ENCODE results near the gene GALK2.
A peak's percentile ranks its signal among the peaks of the same experiment; 100 is the strongest.

GALK2 gene

GRCh38 chr15:49169880-49170597 is at the start of gene GALK2:
GALK2 (plus strand) TSS chr15:49170247; CDS start chr15:49170323, 76 bp downstream.
- no peaks in the 10 kb centered on the region for H3K9me3 ChIP-seq (ENCODE audit: control insufficient read depth in 5 of 5, low read length in 5 of 5)
- H3K9ac ChIP-seq (ENCODE audit: low read length in 5 of 5): peak within 1 kb of the TSS; percentile 75 to 96 (median 86)
- peak within 1 kb of the TSS; percentile 86 to 94 (median 92) for H3K4me3 ChIP-seq (ENCODE audit: low read depth in 1 of 5, low read length in 5 of 5)
- H3K27ac ChIP-seq (ENCODE audit: low read depth, low read length): peak within 1 kb of the TSS; percentile 77
- no peaks in the 10 kb centered on the region for H3K27me3 ChIP-seq (ENCODE audit: control insufficient read depth in 5 of 5, insufficient read depth in 4 of 5, low read length in 5 of 5)
- peaks cover 0 to 21% (median 19%) of the 10 kb centered on the region in 5 donors for H3K4me1 ChIP-seq (ENCODE audit: control insufficient read depth in 5 of 5, insufficient read depth in 5 of 5, low read length in 5 of 5)
- no peaks in the 10 kb centered on the region for H3K36me3 ChIP-seq (ENCODE audit: control insufficient read depth in 5 of 5, insufficient read depth in 5 of 5, low read length in 5 of 5)

GRCh38 chr15:49120832-49121231 is 49.2 kb upstream of the GALK2 start:
- no peak overlapping the region for H3K9ac ChIP-seq (ENCODE audit: low read length in 5 of 5)
- no peak overlapping the region for H3K4me3 ChIP-seq (ENCODE audit: low read depth in 1 of 5, low read length in 5 of 5)
- H3K36me3 ChIP-seq (ENCODE audit: control insufficient read depth in 5 of 5, insufficient read depth in 5 of 5, low read length in 5 of 5): peaks cover 0 to 16% (median 0%) of the 10 kb centered on the region in 5 donors
- H3K4me1 ChIP-seq (ENCODE audit: control insufficient read depth in 5 of 5, insufficient read depth in 5 of 5, low read length in 5 of 5): no peaks in the 10 kb centered on the region
- no peaks in the 10 kb centered on the region for H3K9me3 ChIP-seq (ENCODE audit: control insufficient read depth in 5 of 5, low read length in 5 of 5)
- no peak overlapping the region for H3K27ac ChIP-seq (ENCODE audit: low read depth, low read length)
- no peaks in the 10 kb centered on the region for H3K27me3 ChIP-seq (ENCODE audit: control insufficient read depth in 5 of 5, insufficient read depth in 4 of 5, low read length in 5 of 5)

GRCh38 chr15:49121901-49122300 is 48.1 kb upstream of the GALK2 start:
- no peaks in the 10 kb centered on the region for H3K9me3 ChIP-seq (ENCODE audit: control insufficient read depth in 5 of 5, low read length in 5 of 5)
- peaks cover 2 to 16% (median 5%) of the 10 kb centered on the region in 5 donors for H3K36me3 ChIP-seq (ENCODE audit: control insufficient read depth in 5 of 5, insufficient read depth in 5 of 5, low read length in 5 of 5)
- no peaks in the 10 kb centered on the region for H3K27me3 ChIP-seq (ENCODE audit: control insufficient read depth in 5 of 5, insufficient read depth in 4 of 5, low read length in 5 of 5)
- no peaks in the 10 kb centered on the region for H3K4me1 ChIP-seq (ENCODE audit: control insufficient read depth in 5 of 5, insufficient read depth in 5 of 5, low read length in 5 of 5)
- H3K4me3 ChIP-seq (ENCODE audit: low read depth in 1 of 5, low read length in 5 of 5): no peak overlapping the region
- H3K9ac ChIP-seq (ENCODE audit: low read length in 5 of 5): no peak overlapping the region
- no peak overlapping the region for H3K27ac ChIP-seq (ENCODE audit: low read depth, low read length)

GRCh38 chr15:49122541-49123062 is 47.4 kb upstream of the GALK2 start:
- H3K27ac ChIP-seq (ENCODE audit: low read depth, low read length): no peak overlapping the region
- no peak overlapping the region for H3K9ac ChIP-seq (ENCODE audit: low read length in 5 of 5)
- H3K9me3 ChIP-seq (ENCODE audit: control insufficient read depth in 5 of 5, low read length in 5 of 5): no peaks in the 10 kb centered on the region
- no peaks in the 10 kb centered on the region for H3K4me1 ChIP-seq (ENCODE audit: control insufficient read depth in 5 of 5, insufficient read depth in 5 of 5, low read length in 5 of 5)
- no peak overlapping the region for H3K4me3 ChIP-seq (ENCODE audit: low read depth in 1 of 5, low read length in 5 of 5)
- H3K27me3 ChIP-seq (ENCODE audit: control insufficient read depth in 5 of 5, insufficient read depth in 4 of 5, low read length in 5 of 5): no peaks in the 10 kb centered on the region
- peaks cover 8 to 21% (median 10%) of the 10 kb centered on the region in 5 donors for H3K36me3 ChIP-seq (ENCODE audit: control insufficient read depth in 5 of 5, insufficient read depth in 5 of 5, low read length in 5 of 5)

- H3K4me1 ChIP-seq (ENCODE audit: control insufficient read depth in 5 of 5, insufficient read depth in 5 of 5, low read length in 5 of 5): no peaks in the 10 kb centered on the region
- no peaks in the 10 kb centered on the region for H3K27me3 ChIP-seq (ENCODE audit: control insufficient read depth in 5 of 5, insufficient read depth in 4 of 5, low read length in 5 of 5)
- H3K36me3 ChIP-seq (ENCODE audit: control insufficient read depth in 5 of 5, insufficient read depth in 5 of 5, low read length in 5 of 5): peaks cover 24 to 31% (median 26%) of the 10 kb centered on the region in 5 donors
- no peak overlapping the region for H3K9ac ChIP-seq (ENCODE audit: low read length in 5 of 5)
- no peak overlapping the region for H3K27ac ChIP-seq (ENCODE audit: low read depth, low read length)
- no peaks in the 10 kb centered on the region for H3K9me3 ChIP-seq (ENCODE audit: control insufficient read depth in 5 of 5, low read length in 5 of 5)
- H3K4me3 ChIP-seq (ENCODE audit: low read depth in 1 of 5, low read length in 5 of 5): no peak overlapping the region
These were observed 45.7 kb upstream of the GALK2 start for GRCh38 chr15:49124371-49124770.

- H3K4me1 ChIP-seq (ENCODE audit: control insufficient read depth in 5 of 5, insufficient read depth in 5 of 5, low read length in 5 of 5): no peaks in the 10 kb centered on the region
- H3K4me3 ChIP-seq (ENCODE audit: low read depth in 1 of 5, low read length in 5 of 5): no peak overlapping the region
- no peak overlapping the region for H3K27ac ChIP-seq (ENCODE audit: low read depth, low read length)
- H3K36me3 ChIP-seq (ENCODE audit: control insufficient read depth in 5 of 5, insufficient read depth in 5 of 5, low read length in 5 of 5): peaks cover 62 to 84% (median 76%) of the 10 kb centered on the region in 5 donors
- no peak overlapping the region for H3K9ac ChIP-seq (ENCODE audit: low read length in 5 of 5)
- no peaks in the 10 kb centered on the region for H3K27me3 ChIP-seq (ENCODE audit: control insufficient read depth in 5 of 5, insufficient read depth in 4 of 5, low read length in 5 of 5)
- no peaks in the 10 kb centered on the region for H3K9me3 ChIP-seq (ENCODE audit: control insufficient read depth in 5 of 5, low read length in 5 of 5)
These were observed 38.6 kb upstream of the GALK2 start for GRCh38 chr15:49131403-49131802.

- Histone ChIP-seq H3K4me1 (ENCODE audit: control insufficient read depth in 5 of 5, insufficient read depth in 5 of 5, low read length in 5 of 5) (no peaks in the 10 kb centered on the region), H3K27ac (ENCODE audit: low read depth, low read length) (no peak overlapping the region), H3K36me3 (ENCODE audit: control insufficient read depth in 5 of 5, insufficient read depth in 5 of 5, low read length in 5 of 5) (peaks cover 44 to 81% (median 74%) of the 10 kb centered on the region in 5 donors), H3K9me3 (ENCODE audit: control insufficient read depth in 5 of 5, low read length in 5 of 5) (no peaks in the 10 kb centered on the region), H3K9ac (ENCODE audit: low read length in 5 of 5) (no peak overlapping the region), H3K27me3 (ENCODE audit: control insufficient read depth in 5 of 5, insufficient read depth in 4 of 5, low read length in 5 of 5) (no peaks in the 10 kb centered on the region), H3K4me3 (ENCODE audit: low read depth in 1 of 5, low read length in 5 of 5) (no peak overlapping the region)
These were observed 35.2 kb upstream of the GALK2 start for GRCh38 chr15:49134683-49135341.

- Histone ChIP-seq H3K27ac (ENCODE audit: low read depth, low read length) (no peak overlapping the region), H3K27me3 (ENCODE audit: control insufficient read depth in 5 of 5, insufficient read depth in 4 of 5, low read length in 5 of 5) (no peaks in the 10 kb centered on the region), H3K9me3 (ENCODE audit: control insufficient read depth in 5 of 5, low read length in 5 of 5) (no peaks in the 10 kb centered on the region), H3K36me3 (ENCODE audit: control insufficient read depth in 5 of 5, insufficient read depth in 5 of 5, low read length in 5 of 5) (peaks cover 38 to 81% (median 71%) of the 10 kb centered on the region in 5 donors), H3K9ac (ENCODE audit: low read length in 5 of 5) (no peak overlapping the region), H3K4me1 (ENCODE audit: control insufficient read depth in 5 of 5, insufficient read depth in 5 of 5, low read length in 5 of 5) (no peaks in the 10 kb centered on the region), H3K4me3 (ENCODE audit: low read depth in 1 of 5, low read length in 5 of 5) (no peak overlapping the region)
These were observed 34.6 kb upstream of the GALK2 start for GRCh38 chr15:49135342-49135857.

- peaks cover 0 to under 1% (median 0%) of the 10 kb centered on the region in 5 donors for H3K4me1 ChIP-seq (ENCODE audit: control insufficient read depth in 5 of 5, insufficient read depth in 5 of 5, low read length in 5 of 5)
- H3K36me3 ChIP-seq (ENCODE audit: control insufficient read depth in 5 of 5, insufficient read depth in 5 of 5, low read length in 5 of 5): peaks cover 38 to 78% (median 71%) of the 10 kb centered on the region in 5 donors
- no peak overlapping the region for H3K9ac ChIP-seq (ENCODE audit: low read length in 5 of 5)
- H3K9me3 ChIP-seq (ENCODE audit: control insufficient read depth in 5 of 5, low read length in 5 of 5): no peaks in the 10 kb centered on the region
- no peak overlapping the region for H3K4me3 ChIP-seq (ENCODE audit: low read depth in 1 of 5, low read length in 5 of 5)
- no peak overlapping the region for H3K27ac ChIP-seq (ENCODE audit: low read depth, low read length)
- H3K27me3 ChIP-seq (ENCODE audit: control insufficient read depth in 5 of 5, insufficient read depth in 4 of 5, low read length in 5 of 5): no peaks in the 10 kb centered on the region
These were observed 34.1 kb upstream of the GALK2 start for GRCh38 chr15:49135911-49136310.

GRCh38 chr15:49137861-49138260 is 32.2 kb upstream of the GALK2 start:
- H3K27me3 ChIP-seq (ENCODE audit: control insufficient read depth in 5 of 5, insufficient read depth in 4 of 5, low read length in 5 of 5): no peaks in the 10 kb centered on the region
- H3K9me3 ChIP-seq (ENCODE audit: control insufficient read depth in 5 of 5, low read length in 5 of 5): no peaks in the 10 kb centered on the region
- H3K9ac ChIP-seq (ENCODE audit: low read length in 5 of 5): no peak overlapping the region
- H3K27ac ChIP-seq (ENCODE audit: low read depth, low read length): no peak overlapping the region
- peaks cover 49 to 82% (median 76%) of the 10 kb centered on the region in 5 donors for H3K36me3 ChIP-seq (ENCODE audit: control insufficient read depth in 5 of 5, insufficient read depth in 5 of 5, low read length in 5 of 5)
- H3K4me1 ChIP-seq (ENCODE audit: control insufficient read depth in 5 of 5, insufficient read depth in 5 of 5, low read length in 5 of 5): peaks cover 0 to 4% (median 0%) of the 10 kb centered on the region in 5 donors
- H3K4me3 ChIP-seq (ENCODE audit: low read depth in 1 of 5, low read length in 5 of 5): no peak overlapping the region

All from subcutaneous abdominal adipose tissue (tissue), 5 donors.